GM13976 (cell line): Measurements from ENCODE around the gene DENND2D.

Experiments used
- DNase-seq: peaks from one replicate; pipeline ENCODE4 v3.0.0; 2012; ENCODE audit warnings: low spot score
- CTCF ChIP-seq: IDR thresholded peaks from 2 replicates; pipeline ENCODE4 v1.5.1; 2012; ENCODE audit warnings: borderline replicate concordance, mild to moderate bottlenecking; ENCODE audit not compliant: insufficient read depth; ENCODE audit errors: extremely low read depth, missing control alignments, control extremely low read depth
- in situ Hi-C: fragments of 300-500 bp; cut with MboI; formaldehyde crosslinking; loops from one replicate; pipeline ENCODE4 v1.12.0; 2022; ENCODE audit warnings: low sequenced_read_pairs, mixed read lengths, inconsistent platforms; ENCODE audit not compliant: unreplicated experiment

Gene DENND2D

GRCh38 chr1:111227851-111228747 lies 27.7 kb upstream of the DENND2D start:
- in situ Hi-C loops, result loop anchor here (5.0 to 10.0 kb wide), 4 partner anchors 107 to 529 kb away; partner anchors contain the start of genes CD53 and DDX20
- TF ChIP-seq CTCF, result no peak
- DNase-seq, result no peak

- no peak for DNase-seq
- no peak for TF ChIP-seq CTCF
- in situ Hi-C loops, result loop anchor here (5.0 to 10.0 kb wide), 4 partner anchors 107 to 530 kb away; partner anchors contain the start of genes CD53 and DDX20
These were observed 27.0 kb upstream of the DENND2D start, which contains the start of gene CHI3L2 for GRCh38 chr1:111227434-111227833. CHI3L2 (plus strand) TSS chr1:111227713; CDS start chr1:111227730, 17 bp downstream.

- in situ Hi-C loops, result loop anchor here (5.0 to 10.0 kb wide), 4 partner anchors 109 to 531 kb away; partner anchors contain the start of genes CD53 and DDX20
- no peak for DNase-seq
These were observed 25.4 kb upstream of the DENND2D start for GRCh38 chr1:111225717-111226400.

GRCh38 chr1:111225091-111225490 lies 24.6 kb upstream of the DENND2D start:
- no peak for DNase-seq
- in situ Hi-C loops, result loop anchor here (5.0 to 10.0 kb wide), 4 partner anchors 110 to 532 kb away; partner anchors contain the start of genes CD53 and DDX20

More at GRCh38 chr1:111225717-111226400, 25.4 kb upstream of the DENND2D start:
- TF ChIP-seq CTCF, result no peak

GRCh38 chr1:111223126-111223685 lies 22.8 kb upstream of the DENND2D start:
- no peak for DNase-seq
- in situ Hi-C loops, result loop anchor here (10.0 to 25.0 kb wide), 4 partner anchors 112 to 389 kb away; partner anchors contain the start of genes CD53 and RAP1A
- no peak for TF ChIP-seq CTCF

More at GRCh38 chr1:111225091-111225490, 24.6 kb upstream of the DENND2D start:
- no peak for TF ChIP-seq CTCF
